SU-DHL-6 (cell line): ENCODE measurements around the gene FBXL16.

Experiments
- H2AFZ ChIP-seq: fragments of 200-600 bp; sonication (generic); 2 replicates; pipeline ENCODE4 v1.6.1; 2014; ENCODE audit warnings: low read depth, mild to moderate bottlenecking, moderate library complexity, mixed read lengths, antibody characterized with exemption, low read length; ENCODE audit not compliant: severe bottlenecking
- H3F3A ChIP-seq: fragments of 200-600 bp; shearing (Covaris generic); 2 replicates; pipeline ENCODE4 v1.6.0; 2016; ENCODE audit warnings: antibody characterized with exemption, mild to moderate bottlenecking; ENCODE audit not compliant: insufficient read depth
- H3K27ac ChIP-seq: fragments of 200-600 bp; sonication (generic); 2 replicates; pipeline ENCODE4 v1.5.1; 2016; ENCODE audit warnings: low read depth, mild to moderate bottlenecking, low read length, moderate library complexity, mixed read lengths
- H3K27me3 ChIP-seq: fragments of 200-600 bp; sonication (generic), shearing (Covaris generic); 2 replicates; pipeline ENCODE4 v1.6.0; 2014; ENCODE audit warnings: mild to moderate bottlenecking, low read length
- H3K36me3 ChIP-seq: fragments of 200-600 bp; sonication (generic); 2 replicates; pipeline ENCODE4 v1.6.1; 2014; ENCODE audit warnings: mild to moderate bottlenecking, low read length, mixed read lengths
- H3K4me2 ChIP-seq: fragments of 300-600, 200-600 bp; shearing (Covaris generic), sonication (generic); 2 replicates; pipeline ENCODE4 v1.6.0; 2014; ENCODE audit warnings: low read length, low read depth, mild to moderate bottlenecking; ENCODE audit not compliant: poor library complexity, severe bottlenecking
- H3K4me3 ChIP-seq: fragments of 200-600 bp; sonication (generic); 2 replicates; pipeline ENCODE4 v1.5.1; 2014; ENCODE audit warnings: antibody characterized with exemption, low read length, mild to moderate bottlenecking, mixed read lengths; ENCODE audit not compliant: insufficient read depth, poor library complexity, severe bottlenecking
- H3K79me2 ChIP-seq: fragments of 200-600 bp; sonication (generic); 2 replicates; pipeline ENCODE4 v1.6.1; 2014; ENCODE audit warnings: mild to moderate bottlenecking, low read length, moderate library complexity; ENCODE audit not compliant: insufficient read depth
- H3K9ac ChIP-seq: fragments of 200-600 bp; sonication (generic); 2 replicates; pipeline ENCODE4 v1.7.0; 2014; ENCODE audit warnings: mild to moderate bottlenecking, low read length
- H3K9me2 ChIP-seq: fragments of 200-600 bp; sonication (generic); replicated peaks from 2 replicates; pipeline ENCODE4 v1.6.1; 2014; ENCODE audit warnings: low read length; ENCODE audit not compliant: insufficient read depth
- H3K9me3 ChIP-seq: fragments of 200-600 bp; sonication (generic); 2 replicates; pipeline ENCODE4 v1.6.1; 2014; ENCODE audit warnings: low read length, mixed read lengths; ENCODE audit not compliant: insufficient read depth
- H4K20me1 ChIP-seq: fragments of 200-600 bp; sonication (generic); 2 replicates; pipeline ENCODE4 v1.6.1; 2014; ENCODE audit warnings: low read depth, mild to moderate bottlenecking, antibody characterized with exemption, low read length, moderate library complexity, mixed read lengths
- CTCF ChIP-seq: fragments of 200-600 bp; sonication (generic); IDR thresholded peaks from one replicate; pipeline ENCODE4 v1.5.1; 2017; ENCODE audit warnings: antibody characterized with exemption, mild to moderate bottlenecking, low read length, moderate library complexity; ENCODE audit not compliant: insufficient read depth, poor library complexity, severe bottlenecking
- EZH2phosphoT487 ChIP-seq: fragments of 200-600 bp; sonication (generic), shearing (Covaris generic); conservative IDR thresholded peaks from 2 replicates; pipeline ENCODE4 v1.6.1; 2018; ENCODE audit warnings: mild to moderate bottlenecking, antibody characterized with exemption, low read length, moderate library complexity, mixed read lengths

Gene FBXL16

DNA sequence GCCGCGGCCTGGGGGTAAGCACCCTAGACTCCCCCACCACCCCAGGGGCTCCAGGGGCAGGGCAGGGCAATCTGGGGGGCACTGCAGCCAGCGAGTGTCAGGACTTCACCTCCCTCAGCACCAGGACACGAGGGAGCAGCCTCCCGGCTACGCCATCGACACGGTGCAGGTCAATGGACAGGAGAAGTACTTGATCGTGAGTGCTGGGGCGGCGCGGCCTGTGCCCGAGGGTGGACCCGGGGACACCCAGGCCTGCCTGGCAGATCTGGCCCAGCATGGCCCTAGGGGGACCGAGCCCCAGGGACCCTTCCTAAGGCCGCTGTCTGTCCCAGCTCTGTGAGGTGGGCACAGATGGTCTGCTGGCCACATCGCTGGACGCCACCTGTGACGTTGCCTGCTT is 33.2 kb downstream of the FBXL16 start:
- Histone ChIP-seq H3K79me2 (peaks cover 8% of the 10 kb centered on the region; the same call in 1 of the 2 replicates), H3K9me2 (no peaks in the 10 kb centered on the region), H3K4me3 (no peak overlapping the region), H4K20me1 (no peaks in the 10 kb centered on the region), H3K9me3 (no peaks in the 10 kb centered on the region), H3K27ac (no peak overlapping the region), H3K9ac (no peak overlapping the region), H3K36me3 (no peaks in the 10 kb centered on the region), H3F3A (no peaks in the 10 kb centered on the region), H3K4me2 (no peak overlapping the region), H3K27me3 (no peaks in the 10 kb centered on the region), H2AFZ (no peak overlapping the region)
- no peak for TF ChIP-seq EZH2phosphoT487
- no peak for TF ChIP-seq CTCF

DNA sequence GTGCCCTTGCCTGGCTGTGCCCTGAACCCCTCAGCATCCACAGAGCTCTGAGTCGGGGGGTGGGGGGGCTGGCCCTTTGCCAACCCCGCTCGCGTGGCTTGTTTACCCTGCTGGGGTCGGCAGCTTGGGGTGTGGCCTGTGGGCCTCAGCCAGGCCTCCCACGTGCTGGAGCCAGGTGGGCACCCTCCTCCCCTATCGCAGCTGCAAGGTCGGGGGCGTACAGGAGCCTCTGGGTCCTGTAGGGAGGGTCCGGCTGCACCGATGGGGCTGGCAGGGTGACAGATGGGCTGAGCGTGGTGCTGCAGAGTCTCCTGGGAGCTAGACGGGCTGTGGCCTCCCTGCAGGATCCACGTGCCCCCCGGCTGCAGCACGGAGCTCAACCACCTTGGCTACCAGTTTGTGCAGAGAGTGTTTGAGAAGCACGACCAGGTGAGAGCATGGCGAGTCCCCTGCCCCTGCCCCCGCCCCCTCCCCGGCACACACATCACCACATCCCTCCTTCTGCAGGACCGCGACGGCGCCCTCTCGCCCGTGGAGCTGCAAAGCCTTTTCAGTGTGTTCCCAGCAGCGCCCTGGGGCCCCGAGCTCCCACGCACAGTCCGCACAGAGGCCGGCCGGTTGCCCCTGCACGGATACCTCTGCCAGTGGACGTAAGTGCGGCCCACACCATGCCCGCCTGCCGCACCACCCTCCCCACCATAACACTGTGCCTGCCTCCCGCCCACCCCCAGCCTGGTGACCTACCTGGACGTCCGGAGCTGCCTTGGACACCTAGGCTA is 34.1 kb downstream of the FBXL16 start:
- no peaks in the 10 kb centered on the region for H4K20me1 ChIP-seq
- no peak for TF ChIP-seq EZH2phosphoT487
- TF ChIP-seq CTCF: no peak
- no peaks in the 10 kb centered on the region for H3K9me2 ChIP-seq
- H3K27me3 ChIP-seq: no peaks in the 10 kb centered on the region
- peaks cover 8% of the 10 kb centered on the region; the same call in 1 of the 2 replicates for H3K79me2 ChIP-seq
- no peak overlapping the region for H3K4me3 ChIP-seq
- H3K9me3 ChIP-seq: no peaks in the 10 kb centered on the region
- no peak overlapping the region for H2AFZ ChIP-seq
- no peaks in the 10 kb centered on the region for H3F3A ChIP-seq
- H3K36me3 ChIP-seq: no peaks in the 10 kb centered on the region
- H3K9ac ChIP-seq: no peak overlapping the region
- no peak overlapping the region for H3K4me2 ChIP-seq
- no peak overlapping the region for H3K27ac ChIP-seq

DNA sequence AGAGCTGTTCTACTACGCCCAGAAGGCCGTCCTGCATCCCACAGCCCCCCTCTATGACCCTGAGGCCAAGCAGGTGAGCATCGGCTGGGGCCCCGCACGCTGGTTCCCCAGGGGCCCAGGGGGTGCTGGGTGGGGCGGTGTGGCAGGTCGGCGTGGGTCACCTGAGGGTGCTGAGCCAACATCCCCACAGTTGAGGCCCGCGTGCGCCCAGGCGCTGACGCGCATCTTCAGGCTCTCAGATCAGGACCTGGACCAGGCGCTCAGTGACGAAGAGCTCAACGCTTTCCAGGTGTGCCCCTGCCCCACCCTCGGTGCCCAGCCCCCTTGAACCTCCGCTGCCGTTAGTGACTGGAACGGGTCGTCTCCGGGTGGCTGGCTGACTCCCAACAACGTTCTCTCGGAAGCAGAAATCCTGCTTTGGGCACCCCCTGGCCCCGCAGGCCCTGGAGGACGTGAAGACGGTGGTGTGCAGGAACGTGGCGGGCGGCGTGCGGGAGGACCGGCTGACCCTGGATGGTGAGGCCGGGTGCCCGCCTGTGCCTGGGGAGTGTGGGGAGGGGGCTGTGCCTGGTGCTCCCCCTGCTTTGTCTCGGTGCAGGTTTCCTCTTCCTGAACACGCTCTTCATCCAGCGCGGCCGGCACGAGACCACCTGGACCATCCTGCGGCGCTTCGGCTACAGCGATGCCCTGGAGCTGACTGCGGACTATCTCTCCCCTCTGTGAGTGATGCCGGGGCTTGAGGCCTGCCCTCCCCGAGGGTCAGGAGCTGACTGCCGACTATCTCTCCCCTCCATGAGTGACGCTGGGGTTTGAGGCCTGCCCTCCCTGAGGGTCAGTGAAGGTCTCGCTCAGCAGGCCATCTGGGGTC is 34.9 kb downstream of the FBXL16 start:
- no peak overlapping the region for H3K4me3 ChIP-seq
- no peak overlapping the region for H3K4me2 ChIP-seq
- no peak overlapping the region for H3K9ac ChIP-seq
- no peaks in the 10 kb centered on the region for H3F3A ChIP-seq
- no peaks in the 10 kb centered on the region for H3K9me3 ChIP-seq
- TF ChIP-seq EZH2phosphoT487 (no peak), CTCF (no peak)
- H3K27ac ChIP-seq: no peak overlapping the region
- H3K79me2 ChIP-seq: peaks cover 8% of the 10 kb centered on the region; the same call in 1 of the 2 replicates
- H4K20me1 ChIP-seq: no peaks in the 10 kb centered on the region
- no peaks in the 10 kb centered on the region for H3K9me2 ChIP-seq
- H3K27me3 ChIP-seq: no peaks in the 10 kb centered on the region
- no peaks in the 10 kb centered on the region for H3K36me3 ChIP-seq
- no peak overlapping the region for H2AFZ ChIP-seq
